ENCODE measurements around the gene TRPT1.

TRPT1 gene

DNA sequence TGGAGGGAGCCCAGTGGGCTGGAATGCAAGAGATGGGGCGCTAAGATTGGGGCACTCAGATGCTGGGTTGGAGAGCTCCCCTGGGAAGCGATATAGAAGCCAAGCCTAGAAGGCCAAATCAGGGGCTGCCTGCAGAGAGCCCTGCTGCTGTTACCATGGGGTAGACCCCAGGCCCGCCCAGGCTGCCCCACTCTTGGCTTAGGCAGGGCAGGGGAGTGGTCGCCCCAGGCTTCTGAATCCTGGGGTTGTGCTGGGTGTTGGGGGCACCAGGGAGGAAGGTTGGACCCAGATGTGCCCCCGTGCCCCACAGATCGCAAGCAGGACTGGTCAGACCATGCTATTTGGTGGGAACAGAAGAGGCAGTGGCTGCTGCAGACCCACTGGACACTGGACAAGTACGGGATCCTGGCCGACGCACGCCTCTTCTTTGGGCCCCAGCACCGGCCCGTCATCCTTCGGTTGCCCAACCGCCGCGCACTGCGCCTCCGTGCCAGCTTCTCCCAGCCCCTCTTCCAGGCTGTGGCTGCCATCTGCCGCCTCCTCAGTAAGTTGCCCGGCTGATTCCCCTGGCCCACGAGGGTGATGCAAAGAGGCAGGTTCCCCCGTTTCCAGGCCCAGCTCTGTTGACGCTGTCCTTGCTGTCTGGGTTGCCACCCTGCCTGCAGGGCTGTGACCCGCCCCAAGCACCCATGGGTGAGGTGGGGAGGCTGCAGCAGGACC, 15.5 kb downstream of the TRPT1 start:
- no peak for DNase-seq

- DNase-seq: no peak
Measured at GRCh38 chr11:64209563-64209843, 16.5 kb downstream of the TRPT1 start.

- DNase-seq: peak in 6 of 58 donors; percentile 13 to 49 (median 29)
Measured at GRCh38 chr11:64208796-64209562, 17.0 kb downstream of the TRPT1 start.

GRCh38 chr11:64208086-64208795, 17.7 kb downstream of the TRPT1 start:
- no peak for DNase-seq

- peak in 11 of 58 donors; percentile 25 to 51 (median 31) for DNase-seq
Measured at GRCh38 chr11:64207256-64208085, 18.5 kb downstream of the TRPT1 start.

GRCh38 chr11:64206457-64207255, 19.3 kb downstream of the TRPT1 start, which contains the start of gene FERMT3:
TSS of gene FERMT3 (plus strand) at chr11:64206721. CDS start at chr11:64207365, 644 bp downstream.
- peak in 5 of 58 donors; percentile 16 to 29 (median 26) for DNase-seq

DNA sequence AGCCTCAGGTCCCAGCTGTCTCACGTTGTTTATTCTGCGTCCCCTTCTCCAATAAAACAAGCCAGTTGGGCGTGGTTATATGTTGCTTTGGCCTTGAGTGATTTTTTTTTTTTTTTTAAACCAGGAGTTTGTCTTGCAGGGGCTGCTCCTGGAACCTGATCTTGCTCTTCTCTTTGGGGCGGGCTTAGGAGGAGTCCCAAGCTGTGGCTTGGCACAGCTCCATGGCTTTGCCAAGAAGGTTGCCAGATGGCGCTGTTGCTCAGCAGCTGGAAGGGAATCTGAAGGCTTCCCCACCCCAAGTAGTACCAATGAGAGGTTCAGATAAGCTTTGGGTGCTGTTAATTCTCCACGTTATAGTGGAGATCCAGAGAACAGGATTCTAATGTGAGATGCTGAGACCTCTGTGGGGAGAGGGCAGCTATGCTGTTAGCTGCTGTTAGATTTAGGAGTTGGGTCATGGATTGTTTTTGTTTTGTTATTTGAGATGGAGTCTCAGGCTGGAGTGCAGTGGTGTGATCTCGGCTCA, 21.5 kb downstream of the TRPT1 start:
- DNase-seq: peak in 56 of 58 donors; percentile 4 to 86 (median 66)

DNA sequence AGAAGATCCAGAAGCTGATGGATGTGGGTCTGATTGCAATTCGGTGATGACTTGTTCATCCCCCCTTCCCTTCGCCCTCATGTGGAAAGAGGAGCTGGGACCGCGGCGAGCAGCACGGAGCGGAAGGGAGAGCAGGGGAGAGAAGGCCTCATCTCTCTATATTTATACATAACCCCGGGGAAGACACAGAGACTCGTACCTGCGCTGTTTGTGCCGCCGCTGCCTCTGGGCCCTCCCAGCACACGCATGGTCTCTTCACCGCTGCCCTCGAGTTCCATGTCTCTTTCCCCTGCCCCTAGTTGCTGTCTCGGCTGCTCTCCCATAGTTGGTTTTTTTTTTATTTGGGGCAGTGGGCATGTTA, 21.9 kb downstream of the TRPT1 start:
- no peak for DNase-seq

DNA sequence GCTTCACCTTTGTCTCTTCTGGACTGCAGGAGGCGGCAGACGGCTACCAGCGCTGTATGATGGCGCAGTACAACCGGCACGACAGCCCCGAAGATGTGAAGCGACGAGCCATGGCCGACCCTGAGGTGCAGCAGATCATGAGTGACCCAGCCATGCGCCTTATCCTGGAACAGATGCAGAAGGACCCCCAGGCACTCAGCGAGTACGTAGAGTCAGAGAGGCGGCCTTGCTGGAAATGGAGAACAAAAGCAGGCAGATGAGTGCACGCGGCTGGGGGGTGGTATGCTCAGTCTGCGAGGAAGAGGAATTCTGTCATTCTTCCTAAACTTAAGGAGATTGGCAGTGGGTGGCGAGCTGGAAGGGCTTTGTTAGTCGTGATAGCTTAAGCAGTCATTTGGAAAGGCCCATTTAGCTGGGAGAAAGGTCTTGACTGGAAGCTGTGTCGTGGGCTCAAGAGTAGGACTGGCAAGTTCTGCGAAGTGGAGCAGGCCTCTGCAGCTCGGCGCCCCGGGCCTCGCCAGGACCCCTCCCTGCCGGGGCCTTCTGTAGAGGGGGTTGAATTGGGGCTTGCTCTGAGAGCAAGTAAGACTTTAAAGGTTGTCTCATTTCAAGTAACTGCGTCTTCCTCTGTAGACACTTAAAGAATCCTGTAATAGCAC, 22.4 kb downstream of the TRPT1 start:
- no peak for DNase-seq

DNA sequence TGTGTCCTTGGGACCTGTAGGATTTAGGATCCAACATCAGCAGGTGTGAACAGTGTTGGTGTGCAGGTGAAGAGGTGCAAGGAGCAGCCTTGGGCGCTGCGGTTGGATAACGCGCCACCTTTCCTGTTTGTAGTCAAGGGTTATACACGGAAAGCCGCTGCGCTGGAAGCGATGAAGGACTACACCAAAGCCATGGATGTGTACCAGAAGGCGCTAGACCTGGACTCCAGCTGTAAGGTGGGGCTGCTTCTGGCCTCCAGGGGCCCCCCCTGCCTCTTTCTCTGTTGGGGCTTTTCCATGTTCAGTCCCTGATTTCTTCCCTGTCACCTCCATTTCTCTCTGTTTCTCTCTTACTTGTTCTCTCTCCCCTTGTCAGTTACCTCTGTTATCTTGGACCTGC, 23.0 kb downstream of the TRPT1 start:
- DNase-seq: no peak

DNA sequence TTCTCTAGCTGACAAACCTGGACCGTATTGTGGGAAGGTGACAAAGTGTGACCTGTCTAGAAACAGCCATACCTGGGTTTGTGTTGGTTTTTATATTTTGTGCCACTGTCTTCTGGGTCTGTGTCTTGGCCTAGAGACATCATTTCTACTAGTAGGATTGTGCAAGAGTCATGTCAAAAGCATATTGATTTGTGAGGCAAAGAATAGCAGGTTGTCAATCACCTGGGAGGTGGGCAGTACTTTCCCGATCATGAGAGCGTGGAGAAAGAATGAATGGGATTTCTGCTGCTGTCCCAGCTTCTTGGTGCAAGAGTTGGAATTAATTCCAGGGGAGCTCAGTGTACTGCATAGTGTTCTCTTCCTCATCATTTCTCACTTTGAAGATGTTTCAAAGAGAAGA, 24.4 kb downstream of the TRPT1 start:
- no peak for DNase-seq

DNA sequence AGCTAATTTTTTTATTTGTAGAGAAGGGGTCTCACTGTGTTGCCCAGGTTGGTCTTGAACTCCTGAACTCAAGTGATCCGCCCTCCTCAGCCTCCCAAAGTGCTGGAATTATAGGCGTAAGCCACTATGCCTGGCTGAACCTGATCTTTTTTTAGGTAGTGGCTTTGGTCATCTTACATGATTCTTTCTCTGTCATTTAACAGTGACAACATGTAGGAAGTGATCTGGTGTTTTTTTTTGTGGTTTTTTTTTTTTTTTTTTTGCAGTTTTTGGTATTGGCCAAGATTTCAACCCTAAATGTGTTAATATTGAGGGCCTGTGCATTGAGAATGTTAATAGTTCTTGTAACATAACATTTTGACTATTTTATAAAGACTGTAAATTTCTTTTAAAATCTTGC, 27.5 kb downstream of the TRPT1 start:
- DNase-seq: no peak

GRCh38 chr11:64196626-64197025, 29.4 kb downstream of the TRPT1 start:
- peak in 18 of 58 donors; percentile 19 to 64 (median 38) for DNase-seq

- DNase-seq: no peak
Measured at GRCh38 chr11:64192434-64192833, 33.6 kb downstream of the TRPT1 start.

- DNase-seq: peak in 10 of 58 donors; percentile 33 to 62 (median 53)
Measured at GRCh38 chr11:64186492-64187165, 39.4 kb downstream of the TRPT1 start.

GRCh38 chr11:64185693-64186491, 40.1 kb downstream of the TRPT1 start, which contains the start of gene STIP1:
TSS of gene STIP1 (plus strand) at chr11:64186171. CDS start at chr11:64186262, 91 bp downstream.
- peak; percentile 97 to 100 (median 99) for DNase-seq

GRCh38 chr11:64185175-64185692, 40.8 kb downstream of the TRPT1 start:
- DNase-seq: peak in 51 of 58 donors; percentile 71 to 98 (median 88)

DNA sequence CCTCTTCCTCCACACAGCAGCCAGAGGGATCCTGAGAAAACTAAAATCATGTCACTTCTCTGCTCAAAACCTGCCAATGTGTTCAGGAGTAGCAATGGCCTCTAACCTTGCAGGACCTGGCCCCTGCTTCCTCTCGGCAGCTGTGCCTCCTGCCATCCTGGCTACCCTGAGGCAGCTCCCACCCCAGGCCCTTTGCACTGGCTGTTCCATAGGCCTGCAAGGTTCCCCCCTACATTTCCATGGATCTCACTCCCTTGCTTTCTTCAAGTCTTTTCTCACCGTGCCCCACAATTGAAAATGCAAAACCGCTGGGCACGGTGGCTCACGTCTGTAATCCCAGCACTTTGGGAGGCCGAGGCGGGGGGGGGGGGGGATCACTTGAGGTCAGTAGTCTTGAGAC, 42.1 kb downstream of the TRPT1 start:
- no peak for DNase-seq

All from anterior cingulate cortex (tissue), 58 donors.